ENCODE data around the gene PDE3A. TPM values are rescaled to one million over a fixed set of nuclear protein-coding genes. Genes with fewer than 3 reads are reported as not detected.

Gene PDE3A
- total and polyA plus RNA-seq, 2 of the 4 experiments (the other 2 are of a cell fraction): 0.09 to 0.18 TPM

GRCh38 chr12:20656600-20656999 lies 288.3 kb downstream of the PDE3A start:
- Histone ChIP-seq H2AK5ac (ENCODE audit: low read depth, low read length) (no peak overlapping the region), H3K79me1 (ENCODE audit: low read depth in 1 of 2, low read length in 2 of 2) (no peaks in the 10 kb centered on the region), H2BK120ac (ENCODE audit: low read depth, low read length) (no peak overlapping the region), H3K4me1 (ENCODE audit: control insufficient read depth, insufficient read depth, low read length) (no peaks in the 10 kb centered on the region), H4K8ac (ENCODE audit: low read depth in 2 of 2, low read length in 2 of 2) (no peak overlapping the region), H3K27me3 (ENCODE audit: control insufficient read depth, insufficient read depth, low read length) (no peaks in the 10 kb centered on the region), H2BK15ac (ENCODE audit: low read depth, low read length) (no peak overlapping the region), H3K9me3 (ENCODE audit: control insufficient read depth, insufficient read depth, low read length) (peaks cover 4% of the 10 kb centered on the region; the same call in 1 of the 2 replicates), H3K4me2 (ENCODE audit: low read depth, low read length) (no peak overlapping the region), H3K14ac (replicated peaks; ENCODE audit: low read depth, low read length) (no peak overlapping the region), H2BK20ac (ENCODE audit: low read depth, low read length) (no peak overlapping the region), H3K4ac (ENCODE audit: low read depth, low read length) (no peak overlapping the region), H2AFZ (replicated peaks; ENCODE audit: low read length, poor library complexity) (no peak overlapping the region), H3K9me1 (ENCODE audit: insufficient read depth, low read length) (no peaks in the 10 kb centered on the region), H3K18ac (ENCODE audit: low read depth, low read length) (no peak overlapping the region), H2BK5ac (ENCODE audit: low read depth, low read length, poor library complexity, severe bottlenecking) (no peak overlapping the region), H3K4me3 (ENCODE audit: insufficient read depth, low read depth, low read length) (no peak overlapping the region), H3K36me3 (ENCODE audit: control insufficient read depth, insufficient read depth, low read length) (peaks cover 4% of the 10 kb centered on the region), H4K20me1 (ENCODE audit: insufficient read depth, low read length) (no peaks in the 10 kb centered on the region), H3K23ac (ENCODE audit: low read depth, low read length) (no peak overlapping the region), H3K56ac (ENCODE audit: extremely low read depth, insufficient read depth, low read length) (no peak overlapping the region), H4K91ac (ENCODE audit: insufficient read depth, low read depth, low read length) (no peak overlapping the region), H3K27ac (ENCODE audit: insufficient read depth, low read length) (no peak overlapping the region), H2AK9ac (replicated peaks; ENCODE audit: low read depth, low read length, poor library complexity) (no peak overlapping the region), H3K9ac (ENCODE audit: low read depth, low read length) (no peak overlapping the region), H4K5ac (ENCODE audit: low read depth, low read length) (no peak overlapping the region)
- CTCF ChIA-PET: no interaction called here
- WGBS, 2 experiments (ENCODE audit: extremely low coverage in 2 of 2, insufficient read length in 1 of 2): no CpG with 5 or more reads among the region's 1 CpG
- no peak for TF ChIP-seq NFE2L2 (IDR thresholded peaks at IDR 0.05; ENCODE audit: low read depth, low read length)
- TF ChIP-seq, protein P1, sequence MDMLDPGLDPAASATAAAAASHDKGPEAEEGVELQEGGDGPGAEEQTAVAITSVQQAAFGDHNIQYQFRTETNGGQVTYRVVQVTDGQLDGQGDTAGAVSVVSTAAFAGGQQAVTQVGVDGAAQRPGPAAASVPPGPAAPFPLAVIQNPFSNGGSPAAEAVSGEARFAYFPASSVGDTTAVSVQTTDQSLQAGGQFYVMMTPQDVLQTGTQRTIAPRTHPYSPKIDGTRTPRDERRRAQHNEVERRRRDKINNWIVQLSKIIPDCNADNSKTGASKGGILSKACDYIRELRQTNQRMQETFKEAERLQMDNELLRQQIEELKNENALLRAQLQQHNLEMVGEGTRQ (IDR thresholded peaks at IDR 0.05; ENCODE audit: low read depth, low read length): no peak
- TF ChIP-seq BHLHE40 (IDR thresholded peaks at IDR 0.05; ENCODE audit: low read depth, low read length): no peak
- TF ChIP-seq CEBPB (IDR thresholded peaks at IDR 0.05; ENCODE audit: low read depth, low read length): no peak
- TF ChIP-seq ELK1 (IDR thresholded peaks at IDR 0.05; ENCODE audit: borderline replicate concordance, low read depth, low read length): no peak
- TF ChIP-seq POLR2A (IDR thresholded peaks at IDR 0.05; ENCODE audit: low read depth, low read length): no peak
- no peak for TF ChIP-seq FOS (IDR thresholded peaks at IDR 0.05; ENCODE audit: low read depth, low read length)
- no peak for TF ChIP-seq MAZ (IDR thresholded peaks at IDR 0.05; ENCODE audit: borderline replicate concordance, low read depth, low read length)
- TF ChIP-seq CTCF (conservative IDR thresholded peaks at IDR 0.05; ENCODE audit: low read depth, low read length): no peak
- TF ChIP-seq RFX5 (IDR thresholded peaks at IDR 0.05; ENCODE audit: low read depth, low read length): no peak
- TF ChIP-seq CHD1 (IDR thresholded peaks at IDR 0.05; ENCODE audit: low read depth, low read length): no peak
- TF ChIP-seq MAFK (IDR thresholded peaks at IDR 0.05; ENCODE audit: low read depth, low read length): no peak
- TF ChIP-seq SMC3 (IDR thresholded peaks at IDR 0.05; ENCODE audit: low read depth, low read length): no peak
- TF ChIP-seq RAD21 (IDR thresholded peaks at IDR 0.05; ENCODE audit: low read length): no peak
- TF ChIP-seq RCOR1 (IDR thresholded peaks at IDR 0.05; ENCODE audit: insufficient replicate concordance, low read length): no peak
- no peak for TF ChIP-seq MXI1 (IDR thresholded peaks at IDR 0.05; ENCODE audit: borderline replicate concordance, low read depth, low read length)
- BruUV-seq (replicated peaks): no TSS peak
- intact Hi-C loops (cut with micrococcal nuclease) (no loop called here), dilution Hi-C loops (cut with HindIII; ENCODE audit: low sequenced_read_pairs, unreplicated experiment) (no loop called here), in situ Hi-C loops (cut with MboI; ENCODE audit: low sequenced_read_pairs) (no loop called here)
- ATAC-seq (ENCODE audit: low read depth) (no peak), DNase-seq (no peak)
- POLR2A ChIA-PET (ENCODE audit: unreplicated experiment): no interaction called here

All from IMR-90 (cell line).